ENCODE data around the gene TRAF3IP1.

Gene TRAF3IP1

GRCh38 chr2:238378230-238379095 is 58.1 kb downstream of the TRAF3IP1 start:
- no peak for DNase-seq

GRCh38 chr2:238379096-238379810 is 58.9 kb downstream of the TRAF3IP1 start:
- DNase-seq = no peak

- DNase-seq = no peak
Measured at GRCh38 chr2:238380336-238380735, 60.0 kb downstream of the TRAF3IP1 start.

- DNase-seq = no peak
Measured at GRCh38 chr2:238380785-238381184, 60.5 kb downstream of the TRAF3IP1 start.

GRCh38 chr2:238381341-238382115 is 61.2 kb downstream of the TRAF3IP1 start:
- no peak for DNase-seq

GRCh38 chr2:238382381-238382781 is 62.1 kb downstream of the TRAF3IP1 start:
- DNase-seq = no peak

GRCh38 chr2:238383135-238383534 is 62.8 kb downstream of the TRAF3IP1 start:
- no peak for DNase-seq

- DNase-seq = no peak
Measured at GRCh38 chr2:238383743-238384380, 63.5 kb downstream of the TRAF3IP1 start.

- DNase-seq = no peak
Measured at GRCh38 chr2:238387332-238387731, 67.0 kb downstream of the TRAF3IP1 start.

- DNase-seq = no peak
Measured at GRCh38 chr2:238388794-238389193, 68.5 kb downstream of the TRAF3IP1 start.

GRCh38 chr2:238389988-238390589 is 69.8 kb downstream of the TRAF3IP1 start:
- no peak for DNase-seq

- no peak for DNase-seq
Measured at GRCh38 chr2:238391042-238391689, 70.8 kb downstream of the TRAF3IP1 start.

GRCh38 chr2:238396663-238397062 is 76.3 kb downstream of the TRAF3IP1 start:
- no peak for DNase-seq

- DNase-seq = no peak
Measured at GRCh38 chr2:238397356-238397755, 77.0 kb downstream of the TRAF3IP1 start.

- DNase-seq = no peak
Measured at GRCh38 chr2:238398577-238398976, 78.3 kb downstream of the TRAF3IP1 start.

GRCh38 chr2:238399094-238399493 is 78.8 kb downstream of the TRAF3IP1 start:
- no peak for DNase-seq

- no peak for DNase-seq
Measured at GRCh38 chr2:238401551-238401950, 81.2 kb downstream of the TRAF3IP1 start.

GRCh38 chr2:238403632-238404405 is 83.5 kb downstream of the TRAF3IP1 start:
- no peak for DNase-seq

GRCh38 chr2:238404406-238405216 is 84.3 kb downstream of the TRAF3IP1 start:
- DNase-seq = no peak

Data from anterior cingulate cortex (tissue), 58 donors.